CMK (cell line): ENCODE data around the gene TRIM26.

Experiments
- DNase-seq: peaks from one replicate; pipeline ENCODE4 v3.0.0-alpha.2; 2010; ENCODE audit warnings: low read depth

Gene TRIM26

GRCh38 chr6:30211306-30211705 is 1.9 kb downstream of the TRIM26 start:
- no peak for DNase-seq

DNA sequence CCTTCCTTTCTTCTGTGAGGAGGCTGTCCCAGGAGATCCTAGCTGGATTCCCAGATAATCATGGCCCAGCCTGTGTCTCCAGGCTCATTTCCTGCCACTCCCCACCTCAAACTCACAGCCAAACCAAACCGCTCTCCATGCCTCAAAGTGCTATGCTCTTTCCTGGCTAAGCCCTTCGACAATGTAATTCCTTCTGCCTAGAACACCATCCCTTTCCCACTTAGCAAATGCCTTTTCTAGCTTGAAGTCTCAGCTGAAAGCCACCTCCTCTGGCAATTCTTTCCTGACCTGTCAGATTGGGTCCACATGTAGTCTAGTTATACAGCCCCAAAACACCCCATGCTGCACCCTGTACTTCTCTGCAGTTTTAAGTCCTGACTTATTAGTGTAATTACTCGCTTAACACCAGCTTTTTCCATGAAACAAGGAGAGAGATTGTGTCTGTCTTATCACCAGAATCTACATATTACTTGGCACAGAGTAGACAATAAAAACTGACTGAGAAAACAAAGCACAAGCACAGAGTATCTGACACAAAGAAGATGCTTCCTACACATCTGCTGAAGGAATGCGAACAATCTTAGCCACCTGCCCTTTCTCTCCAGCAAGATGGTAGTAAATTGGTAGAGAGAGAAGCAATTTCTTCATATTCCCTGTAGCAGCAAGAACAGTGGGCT is 5.4 kb downstream of the TRIM26 start:
- DNase-seq, result no peak

DNA sequence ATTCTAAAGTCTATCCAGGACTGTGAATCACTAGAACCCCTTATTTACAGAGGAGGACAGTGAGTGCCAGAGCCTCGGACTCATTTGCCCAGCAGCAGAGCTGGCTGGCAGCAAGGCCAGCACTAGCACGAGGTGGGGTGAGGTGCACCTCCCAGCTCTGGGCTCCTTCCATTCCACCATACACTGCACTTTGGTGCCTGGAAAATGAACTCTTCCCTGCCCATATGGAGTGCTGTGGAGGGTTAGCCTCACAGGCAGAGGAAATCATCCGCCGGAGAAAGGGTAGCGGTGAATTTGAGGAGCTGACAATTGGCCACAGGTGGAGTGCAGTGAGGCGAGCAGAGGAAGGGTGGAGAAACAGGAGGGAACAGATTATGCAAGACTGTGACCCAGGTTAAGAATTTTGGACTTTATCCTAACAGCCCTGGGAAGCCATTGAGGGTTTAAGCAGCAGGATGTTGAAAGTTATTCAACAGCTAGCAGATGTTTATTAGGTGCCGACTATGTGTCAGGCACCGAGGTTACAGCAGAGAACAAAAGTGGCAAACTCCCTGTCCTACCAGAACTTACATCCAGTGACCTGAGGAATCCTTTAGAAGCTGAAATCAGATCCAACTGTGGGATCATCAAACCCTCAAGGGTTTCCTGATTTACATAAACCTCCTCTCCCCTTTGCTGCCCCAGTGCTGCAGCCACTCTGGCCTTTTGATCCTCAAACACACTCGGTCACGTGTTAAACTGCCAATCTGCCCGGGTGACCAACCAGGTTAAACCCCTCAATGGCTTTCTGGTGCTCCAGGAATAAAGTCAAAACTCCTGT is 6.2 kb downstream of the TRIM26 start:
- no peak for DNase-seq

GRCh38 chr6:30206152-30206551 is 7.1 kb downstream of the TRIM26 start:
- no peak for DNase-seq

DNA sequence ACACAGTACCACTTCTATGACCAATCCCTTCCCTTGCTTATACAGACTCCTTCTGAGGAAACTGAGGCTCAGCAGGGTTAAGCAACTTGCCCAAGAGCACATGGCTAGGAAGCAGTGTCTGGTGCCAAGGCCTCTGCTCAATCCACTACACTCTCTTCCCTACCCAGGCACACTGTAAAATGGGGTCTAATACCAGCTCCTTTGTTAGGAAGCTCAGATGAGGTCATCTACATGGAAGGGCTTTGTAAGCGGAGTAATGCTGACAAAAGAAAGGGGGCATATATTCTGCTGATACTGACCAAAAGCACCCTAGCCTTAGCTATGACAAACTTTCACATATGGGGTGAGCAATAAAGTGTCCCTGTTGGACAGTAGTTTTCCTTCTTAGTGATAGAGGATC is 9.1 kb downstream of the TRIM26 start:
- DNase-seq, result no peak

GRCh38 chr6:30202366-30202765 is 10.8 kb downstream of the TRIM26 start:
- DNase-seq, result no peak

DNA sequence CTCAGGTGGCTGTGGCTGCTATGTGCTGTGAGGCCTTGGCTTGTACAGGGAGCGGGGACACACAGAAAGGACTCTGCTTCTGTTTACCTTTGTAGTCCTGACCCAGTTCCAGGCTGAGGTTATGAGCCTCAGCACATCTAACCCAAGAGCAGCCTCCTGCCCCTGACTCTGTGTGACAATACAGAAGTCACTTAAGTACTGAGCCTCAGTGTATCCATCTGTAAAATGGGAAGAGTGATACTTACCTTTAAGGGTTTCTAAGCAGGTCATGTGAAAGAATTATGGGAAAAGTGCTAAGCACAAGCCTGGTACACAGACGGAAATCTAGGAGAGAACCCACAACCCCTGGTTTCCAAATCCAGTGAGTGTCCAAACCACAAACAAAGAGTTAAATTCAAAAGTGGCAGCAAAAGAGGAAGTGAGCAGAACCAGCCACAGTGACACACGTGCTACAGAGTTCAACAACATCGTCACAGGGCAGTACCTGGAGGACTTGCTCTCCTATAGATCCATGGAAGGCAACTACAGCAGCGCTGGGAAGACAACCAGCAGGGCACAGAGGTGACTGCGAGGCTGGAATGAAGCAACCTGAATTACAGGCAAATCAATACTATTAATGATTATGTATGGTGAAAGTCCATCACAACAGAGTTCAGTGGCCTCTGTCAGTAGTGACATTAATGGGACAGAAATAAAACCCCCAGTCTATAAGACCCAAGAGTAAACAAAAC is 12.5 kb downstream of the TRIM26 start:
- no peak for DNase-seq

DNA sequence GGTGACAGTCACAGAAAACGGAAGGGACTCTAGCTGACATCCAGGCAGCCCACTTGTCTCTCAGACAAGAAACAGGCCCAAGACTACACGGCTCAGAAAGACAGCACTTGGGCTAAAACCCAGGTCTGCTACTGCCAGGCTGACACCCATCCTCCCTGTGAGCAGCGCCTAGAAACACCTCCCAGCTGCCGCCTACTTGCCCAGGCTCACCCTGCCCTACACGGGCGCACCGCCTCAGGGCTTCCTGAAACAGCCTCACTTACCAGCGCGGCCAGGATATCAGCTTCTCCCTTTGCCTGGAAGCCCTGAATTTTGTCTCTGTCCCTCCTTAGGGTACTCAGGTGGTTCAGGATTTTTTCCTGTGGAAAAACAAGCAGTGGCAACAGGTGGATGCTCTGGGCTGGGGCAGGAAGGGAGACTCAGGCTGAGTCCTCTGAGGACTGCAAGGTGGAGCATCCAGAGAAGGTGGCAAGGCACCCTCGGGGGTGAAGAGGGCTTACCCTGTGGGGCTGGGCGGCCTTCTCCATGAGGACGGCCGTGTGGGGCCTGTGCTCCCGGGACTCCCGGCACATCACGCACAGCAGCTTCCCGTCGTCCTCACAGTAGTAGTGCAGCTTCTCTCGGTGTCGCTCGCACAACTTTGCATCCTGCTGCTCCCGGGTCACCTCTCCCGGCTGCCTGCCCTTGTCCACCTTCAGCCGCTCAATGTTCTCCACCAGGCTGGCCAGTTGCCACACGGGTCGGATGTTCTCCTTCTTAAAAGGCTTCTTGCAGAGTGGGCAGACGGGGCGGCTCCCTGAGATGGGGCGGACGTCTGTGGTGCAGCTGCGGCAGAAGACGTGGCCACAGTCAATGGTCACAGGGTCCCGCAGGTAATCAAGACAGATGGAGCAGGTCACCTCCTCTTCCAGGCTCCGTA is 14.8 kb downstream of the TRIM26 start:
- DNase-seq, result no peak

DNA sequence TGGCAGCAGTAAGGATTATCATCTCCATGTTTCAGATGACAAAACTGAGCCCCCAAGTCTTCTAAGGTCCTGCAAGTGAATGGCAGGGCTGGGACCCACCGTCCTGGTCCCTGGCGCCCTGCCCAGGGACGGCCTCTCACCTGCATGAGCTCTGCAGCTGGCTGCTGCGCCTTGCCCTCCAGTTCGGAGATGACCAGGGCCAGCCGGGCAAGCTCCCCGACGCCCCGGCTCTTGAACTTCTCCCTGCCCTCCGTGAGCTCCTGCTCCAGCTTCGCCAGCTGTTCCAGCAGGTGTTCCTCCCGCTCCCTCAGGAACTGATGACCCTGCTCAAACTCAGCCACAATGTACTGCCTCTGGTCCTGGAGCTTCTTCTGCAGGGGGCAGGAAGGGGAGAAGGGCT is 16.8 kb downstream of the TRIM26 start:
- no peak for DNase-seq

- no peak for DNase-seq
Observed at GRCh38 chr6:30195951-30196350, 17.3 kb downstream of the TRIM26 start.

- DNase-seq, result no peak
Observed at GRCh38 chr6:30194797-30195690, 18.2 kb downstream of the TRIM26 start.

GRCh38 chr6:30192076-30192475 is 21.1 kb downstream of the TRIM26 start:
- no peak for DNase-seq

GRCh38 chr6:30188541-30188940 is 24.7 kb downstream of the TRIM26 start:
- DNase-seq, result no peak

DNA sequence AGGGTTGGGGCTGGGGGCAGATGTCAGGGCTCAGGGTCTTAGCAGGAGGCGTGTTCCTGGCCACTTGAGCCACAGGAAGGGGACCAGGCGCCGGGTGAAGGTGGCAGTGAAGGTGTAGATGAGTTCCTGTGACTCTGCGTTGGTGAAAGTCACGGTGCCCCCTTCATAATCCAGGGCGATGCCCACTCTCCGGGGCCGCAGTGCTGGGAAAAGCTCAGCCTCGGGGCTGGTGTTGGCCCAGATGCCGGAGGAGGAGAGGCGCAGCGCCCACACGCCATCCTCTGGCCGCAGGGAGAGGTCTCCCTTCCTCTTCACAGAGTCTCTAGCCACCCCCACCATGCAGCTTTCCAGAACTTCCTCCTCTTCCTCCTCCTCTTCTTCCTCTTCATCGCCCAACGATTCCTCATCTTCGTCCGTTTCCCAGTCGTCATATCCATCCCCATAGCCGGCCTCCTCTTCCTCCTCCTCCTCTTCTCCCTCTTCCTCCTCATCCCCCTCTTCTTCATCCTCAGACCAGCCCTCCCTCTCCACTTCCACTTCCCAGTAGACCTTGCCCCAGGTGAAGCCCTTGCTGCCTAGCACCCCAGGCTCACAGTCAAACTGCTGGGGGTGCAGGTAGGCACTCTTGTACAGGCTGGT is 27.2 kb downstream of the TRIM26 start:
- no peak for DNase-seq

DNA sequence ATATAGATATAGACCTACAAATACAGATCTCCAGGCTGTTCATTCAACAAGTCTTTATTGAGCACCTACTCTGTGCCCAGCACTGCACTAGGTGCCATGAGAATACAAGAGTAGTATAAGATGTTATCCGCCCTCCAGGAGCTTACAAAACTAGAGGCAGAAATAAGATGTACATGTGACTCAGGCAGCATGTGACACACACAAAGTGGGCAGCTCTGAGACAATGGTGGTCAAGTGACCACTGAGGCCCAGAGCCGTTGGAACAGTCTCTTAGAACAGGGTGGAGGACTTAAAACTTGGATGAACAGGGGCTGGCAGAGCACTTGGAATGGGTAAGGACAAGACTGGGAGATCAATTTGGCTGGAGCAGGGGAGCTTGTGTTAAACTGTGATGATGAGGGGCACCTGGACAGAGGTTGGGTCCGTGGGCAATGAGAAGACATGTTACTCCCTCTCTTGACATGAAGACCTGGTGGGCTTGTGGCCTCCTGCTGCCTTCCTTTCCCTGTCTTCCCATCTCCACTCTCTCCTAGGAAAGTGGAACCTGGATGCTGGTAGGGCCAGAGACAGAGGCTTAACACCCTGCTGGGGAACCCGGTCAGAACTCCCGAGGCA is 28.7 kb downstream of the TRIM26 start:
- no peak for DNase-seq

DNA sequence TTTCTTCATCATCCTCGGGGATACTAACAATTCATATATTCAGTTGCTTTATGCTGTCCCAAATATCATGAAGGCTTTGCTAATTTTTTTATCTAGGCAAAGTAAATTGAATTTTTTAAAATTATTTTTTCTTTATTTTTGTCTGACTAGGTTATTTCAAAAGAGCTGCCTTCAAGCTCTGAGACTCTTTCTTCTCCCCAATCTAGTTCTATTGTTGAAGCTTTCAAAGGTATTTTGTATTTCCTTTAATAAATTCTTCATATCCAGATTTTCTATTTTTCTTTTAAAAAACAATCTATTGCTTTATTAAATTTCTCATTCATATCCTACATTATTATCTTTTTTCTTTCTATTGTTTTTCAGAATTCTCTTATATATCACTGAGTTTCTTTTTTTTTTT is 33.1 kb downstream of the TRIM26 start:
- no peak for DNase-seq

DNA sequence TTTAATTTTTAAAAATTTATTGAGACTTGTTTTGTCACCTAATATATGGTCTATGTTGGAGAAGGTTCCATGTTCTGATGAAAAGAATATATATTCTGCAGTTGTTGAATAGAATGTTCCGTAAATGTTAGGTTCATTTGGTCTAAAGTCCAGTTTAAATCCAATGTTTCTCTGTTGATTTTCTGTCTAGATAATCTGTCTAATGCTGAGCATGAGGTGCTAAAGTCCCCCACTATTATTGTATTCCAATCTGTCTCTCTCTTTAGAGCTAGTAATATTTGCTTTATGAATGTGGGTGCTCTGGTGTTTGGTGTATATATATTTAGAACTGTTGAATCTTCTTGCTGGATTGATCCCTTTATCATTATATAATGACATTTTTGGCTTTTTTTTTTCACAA is 34.4 kb downstream of the TRIM26 start:
- no peak for DNase-seq

- DNase-seq, result no peak
Observed at GRCh38 chr6:30175765-30176164, 37.4 kb downstream of the TRIM26 start.

DNA sequence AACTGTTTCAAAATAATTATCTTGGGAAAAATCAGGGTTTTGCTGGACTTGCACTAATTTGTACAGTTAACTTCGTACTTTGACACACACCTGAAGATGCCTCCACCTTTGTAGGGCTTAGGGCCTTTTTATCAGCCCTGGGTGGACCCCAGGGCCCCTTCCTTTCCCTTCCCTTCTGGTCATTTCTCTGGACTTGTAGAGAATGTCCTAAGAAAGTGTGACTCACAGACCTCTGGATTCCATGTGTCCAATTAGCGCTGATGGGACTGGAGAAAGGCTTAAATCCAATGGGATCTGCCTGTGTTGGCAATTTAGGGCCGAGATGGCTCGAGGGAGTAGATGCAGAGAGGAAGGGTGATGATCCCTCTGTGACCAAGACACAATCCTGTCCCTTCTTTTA is 40.5 kb downstream of the TRIM26 start:
- no peak for DNase-seq
